GM13977 (cell line): ENCODE measurements around the gene ZBED5.

Source experiments
- DNase-seq: peaks from one replicate; pipeline ENCODE4 v3.0.0; 2012; ENCODE audit warnings: low spot score
- CTCF ChIP-seq: IDR thresholded peaks from 2 replicates; pipeline ENCODE4 v1.5.1; 2012; ENCODE audit warnings: mild to moderate bottlenecking, control low read depth; ENCODE audit not compliant: insufficient read depth; ENCODE audit errors: extremely low read depth, missing control alignments
- in situ Hi-C: fragments of 300-500 bp; cut with MboI; formaldehyde crosslinking; loops from one replicate; pipeline ENCODE4 v1.12.0; 2022; ENCODE audit warnings: low sequenced_read_pairs, low pct_unique_long_range_greater_than_20kb, mixed read lengths, inconsistent platforms; ENCODE audit not compliant: unreplicated experiment

Gene ZBED5

GRCh38 chr11:10858439-10859325 is 829 bp upstream of the ZBED5 start:
- no peak for TF ChIP-seq CTCF
- no peak for DNase-seq
- in situ Hi-C loops, result no loop called here

- TF ChIP-seq CTCF, result no peak
- no peak for DNase-seq
- in situ Hi-C loops, result no loop called here
Measured at GRCh38 chr11:10857459-10857708, 469 bp downstream of the ZBED5 start.

- no peak for TF ChIP-seq CTCF
- in situ Hi-C loops, result no loop called here
- DNase-seq, result peak; percentile 16
Measured at GRCh38 chr11:10856689-10857458, 979 bp downstream of the ZBED5 start.

- no peak for TF ChIP-seq CTCF
- in situ Hi-C loops, result no loop called here
- DNase-seq, result no peak
Measured at GRCh38 chr11:10855295-10855694, 2.6 kb downstream of the ZBED5 start.

- TF ChIP-seq CTCF, result no peak
- in situ Hi-C loops, result no loop called here
- no peak for DNase-seq
Measured at GRCh38 chr11:10847960-10848860, 9.6 kb downstream of the ZBED5 start.

DNA sequence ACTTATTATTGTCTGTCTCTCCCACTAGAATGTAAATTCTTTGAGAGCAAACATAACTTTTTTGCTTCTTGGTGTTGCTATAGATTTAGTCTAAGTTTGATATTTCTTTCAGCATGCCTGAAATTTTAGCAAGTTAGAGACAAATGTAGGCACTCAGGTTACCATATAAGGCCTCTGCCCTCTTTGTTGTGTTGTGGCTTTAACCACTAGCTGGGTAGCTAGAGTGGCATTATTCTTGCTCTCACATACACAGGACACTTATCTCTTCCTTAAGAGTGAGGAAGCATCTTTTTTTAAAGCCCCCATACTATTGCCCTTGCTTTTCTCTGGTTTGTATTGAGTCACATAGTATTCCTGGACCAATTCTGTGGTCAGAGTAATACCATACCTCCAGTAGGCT is 11.2 kb downstream of the ZBED5 start:
- no peak for TF ChIP-seq CTCF
- DNase-seq, result no peak
- in situ Hi-C loops, result no loop called here
